Heart left ventricle (tissue), 16 donors: ENCODE data around the gene ASIC4. TPM values are rescaled to one million over a fixed set of nuclear protein-coding genes. Genes with fewer than 3 reads are reported as not detected.

Source experiments
- ATAC-seq, 4 donors: fragments of 200-7000 bp; cut with Tn5 transposase; one replicate each; pipeline ENCODE4 v1.9.1; 2020 to 2022; ENCODE audit warnings: moderate library complexity in 4 of 4, mild to moderate bottlenecking in 3 of 4, moderate number of reproducible peaks in 1 of 4
- DNase-seq, 5 donors: peaks; one replicate each; pipeline ENCODE4 v3.0.0-alpha.2; 2020
- H3K27ac ChIP-seq, 12 donors: fragments of 200-600 bp; sonication (generic) in 4 of 12; one replicate each; pipeline versions ENCODE4 v1.5.0 to v1.8.0; 2016 to 2022; ENCODE audit warnings: mild to moderate bottlenecking in 2 of 12
- H3K27me3 ChIP-seq, 9 donors: fragments of 200-600 bp; sonication (generic) in 2 of 9; one replicate each; pipeline versions ENCODE4 v1.5.1 to v1.8.0; 2016 to 2022; ENCODE audit warnings: mild to moderate bottlenecking in 3 of 9
- H3K36me3 ChIP-seq, 9 donors: fragments of 200-600 bp; sonication (generic) in 2 of 9; one replicate each; pipeline versions ENCODE4 v1.5.0 to v1.8.0; 2018 to 2022; ENCODE audit warnings: mild to moderate bottlenecking in 2 of 9
- H3K4me1 ChIP-seq, 12 donors: fragments of 200-600 bp; sonication (generic) in 4 of 12; one replicate each; pipeline versions ENCODE4 v1.5.0 to v1.8.0; 2016 to 2022; ENCODE audit warnings: mild to moderate bottlenecking in 3 of 12
- H3K4me3 ChIP-seq, 12 donors: fragments of 200-600 bp; sonication (generic) in 4 of 12; one replicate each; pipeline versions ENCODE4 v1.5.0 to v1.8.0; 2017 to 2022; ENCODE audit warnings: mild to moderate bottlenecking in 9 of 12, moderate library complexity in 4 of 12
- H3K9me3 ChIP-seq, 12 donors: fragments of 200-600 bp; sonication (generic) in 4 of 12; one replicate each; pipeline versions ENCODE4 v1.5.0 to v1.8.0; 2016 to 2022; ENCODE audit warnings: mild to moderate bottlenecking in 1 of 12
- CTCF ChIP-seq, 12 donors: fragments of 200-600 bp; sonication (generic) in 4 of 12; IDR thresholded peaks; one replicate each; pipeline versions ENCODE4 v1.5.0 to v1.8.0; 2018 to 2022; ENCODE audit warnings: antibody characterized with exemption in 12 of 12, mild to moderate bottlenecking in 5 of 12
- POLR2A ChIP-seq, 2 donors: fragments of 450-650 bp; IDR thresholded peaks; one replicate each; pipeline ENCODE4 v1.6.1; 2017; ENCODE audit warnings: antibody characterized with exemption in 2 of 2, mild to moderate bottlenecking in 2 of 2, moderate library complexity in 2 of 2
- WGBS, 4 donors: extraction: QIAGEN DNeasy Blood & Tissue Kit in 2 of 4; methylation state at CpG; one replicate each; pipeline versions ENCODE4 v1.1.5 to v1.1.7; 2013 to 2018; 5-methylcytosine and 5-hydroxymethylcytosine counted together
- intact Hi-C, 10 donors: fragments of 100-400 bp; cut with DNase I; formaldehyde crosslinking; loops; one replicate each; pipeline versions ENCODE4 v1.11.1 to v1.14.2; 2022
- polyA plus RNA-seq, 2 donors: library from polyadenylated mRNA; stranded (reverse); fragments of 200-250 nt; gene quantifications; one replicate each; pipeline ENCODE4 v1.2.3, GENCODE V29; 2013
- total RNA-seq, 9 donors: library from RNA; depleted of rRNA in 2 of 9; stranded (reverse); fragments of >200 nt in 2 of 9; fragmentation: NEBNext Ultra II Directional in 3 of 9; extraction: Animal tissue kit (Norgen Biotek cat#: 25700) in 3 of 9; gene quantifications; one replicate each; pipeline versions ENCODE4 v1.1.0 to v1.2.4, GENCODE V29; 2016 to 2023
- donor health status: ischemic (EF 13 %, LVEDD 7.1; RV severe dilation, severe dysfunction).
- donor health status: healthy with polysubstance abuse.
- donor health status: DM: no; HTN: yes; CAD: no.
- donor health status: DM: no; HTN: no; CAD: no.
- donor health status: ischemic (EF 25% LVEDD 6.9; RV normal size, moderate dysfunction).
- donor health status: ischemic (EF 25% LVEDD 5.7; RV mildly dilated, moderate dysfunction).
- donor health status: healthy.
- donor health status: DM: yes; HTN: yes; CAD: no.
- donor health status: ischemic (EF 35%, LVEDD 5.7; RV mildly dilated, moderate dysfunction).
- donor health status: nonischemic (EF 11% LVEDD 7.7; RV severe dilation, severe dysfunction).
- donor health status: DM: yes; HTN: yes; CAD: no.
- donor health status: PGD.
- donor health status: ischemic (EF 29% LVEDD 5.4; RV normal size, mild dysfunction).
- donor health status: nonischemic (EF 23%, LVEDD 6.1; RV moderate dilation, normal function).

The ASIC4 gene
- total and polyA plus RNA-seq, 11 donors, result 0.03 to 0.10 (median 0.08) TPM; not detected in 8

- H3K27me3 ChIP-seq, result peaks cover 0 to 28% (median 7%) of the 10 kb centered on the region in 9 donors
- no peaks in the 10 kb centered on the region for H3K9me3 ChIP-seq
- no peak overlapping the region for H3K27ac ChIP-seq
- WGBS, 4 donors, result 86 to 95% (median 89%) methylated on average over 6 to 8 of the region's 8 CpGs
- ATAC-seq, result no peak
- TF ChIP-seq CTCF (IDR thresholded peaks at IDR 0.05) (no peak), POLR2A (IDR thresholded peaks at IDR 0.05) (no peak)
- peaks cover 0 to 10% (median 5%) of the 10 kb centered on the region in 12 donors for H3K4me1 ChIP-seq
- intact Hi-C loops, result loop anchor here in 4 of 10 donors (2.0 to 5.0 kb wide), 4 partner anchors 35 to 132 kb away; partner anchors contain the start of gene GMPPA (in 1 of the 4)
- no peak for DNase-seq
- H3K36me3 ChIP-seq, result no peaks in the 10 kb centered on the region
- H3K4me3 ChIP-seq, result no peak overlapping the region
Measured at GRCh38 chr2:219532378-219532649, 18.0 kb downstream of the ASIC4 start.

- DNase-seq (no peak), ATAC-seq (no peak)
- Histone ChIP-seq H3K27me3 (peaks cover 0 to 21% (median 6%) of the 10 kb centered on the region in 9 donors), H3K4me1 (peaks cover 0 to 23% (median 8%) of the 10 kb centered on the region in 12 donors), H3K27ac (no peak overlapping the region), H3K4me3 (no peak overlapping the region), H3K36me3 (peaks cover 0 to 5% (median 2%) of the 10 kb centered on the region in 9 donors), H3K9me3 (no peaks in the 10 kb centered on the region)
- 77 to 89% (median 82%) methylated on average over 6 of the region's 6 CpGs for WGBS, 4 donors
- intact Hi-C loops, result loop anchor here in 4 of 10 donors (2.0 to 5.0 kb wide), 4 partner anchors 37 to 133 kb away; partner anchors contain the start of gene GMPPA (in 1 of the 4)
- TF ChIP-seq CTCF (IDR thresholded peaks at IDR 0.05), result no peak
- no peak for TF ChIP-seq POLR2A (IDR thresholded peaks at IDR 0.05)
Measured at GRCh38 chr2:219533930-219534661, 19.8 kb downstream of the ASIC4 start.

- H3K36me3 ChIP-seq, result peaks cover 0 to 28% (median 24%) of the 10 kb centered on the region in 9 donors
- H3K4me1 ChIP-seq, result peaks cover 0 to 21% (median 7%) of the 10 kb centered on the region in 12 donors
- H3K9me3 ChIP-seq, result no peaks in the 10 kb centered on the region
- TF ChIP-seq CTCF (IDR thresholded peaks at IDR 0.05) (no peak), POLR2A (IDR thresholded peaks at IDR 0.05) (no peak)
- WGBS, 4 donors, result 80 to 86% (median 81%) methylated on average over 16 of the region's 16 CpGs
- no peak for ATAC-seq
- DNase-seq, result no peak
- H3K27me3 ChIP-seq, result peaks cover 0 to 12% (median 0%) of the 10 kb centered on the region in 9 donors
- H3K27ac ChIP-seq, result no peak overlapping the region
- H3K4me3 ChIP-seq, result no peak overlapping the region
- intact Hi-C loops, result loop anchor here in 1 of 10 donors (5.0 kb wide), 1 partner anchor 151 kb away; no protein-coding TSS in a partner anchor
Measured at GRCh38 chr2:219536425-219536824, 22.1 kb downstream of the ASIC4 start.

GRCh38 chr2:219536967-219537366, 22.7 kb downstream of the ASIC4 start:
- no peak overlapping the region for H3K4me3 ChIP-seq
- H3K27me3 ChIP-seq, result peaks cover 0 to 12% (median 0%) of the 10 kb centered on the region in 9 donors
- DNase-seq (no peak), ATAC-seq (no peak)
- peaks cover 0 to 32% (median 27%) of the 10 kb centered on the region in 9 donors for H3K36me3 ChIP-seq
- 42 to 75% (median 57%) methylated on average over 4 to 9 of the region's 9 CpGs for WGBS, 4 donors
- H3K9me3 ChIP-seq, result no peaks in the 10 kb centered on the region
- H3K4me1 ChIP-seq, result peaks cover 0 to 27% (median 13%) of the 10 kb centered on the region in 12 donors
- intact Hi-C loops, result loop anchor here in 1 of 10 donors (5.0 kb wide), 1 partner anchor 150 kb away; no protein-coding TSS in a partner anchor
- TF ChIP-seq POLR2A (IDR thresholded peaks at IDR 0.05) (no peak), CTCF (IDR thresholded peaks at IDR 0.05) (no peak)
- no peak overlapping the region for H3K27ac ChIP-seq
